ENCODE data around the gene PARD3. TPM values are rescaled to one million over a fixed set of nuclear protein-coding genes. Genes with fewer than 3 reads are reported as not detected.

The PARD3 gene
- total RNA-seq, 1 donor from 2014 or later, result 64.5 TPM

- peak; percentile 6 for ATAC-seq
Measured at GRCh38 chr10:34488476-34489130, 326.5 kb downstream of the PARD3 start.

- no peak for ATAC-seq
Measured at GRCh38 chr10:34486008-34486407, 329.1 kb downstream of the PARD3 start.

GRCh38 chr10:34484164-34484563 lies 330.9 kb downstream of the PARD3 start:
- no peak for ATAC-seq

- peak; percentile 64 for ATAC-seq
Measured at GRCh38 chr10:34480345-34480744, 334.8 kb downstream of the PARD3 start.

- no peak for ATAC-seq
Measured at GRCh38 chr10:34479520-34480179, 335.4 kb downstream of the PARD3 start.

GRCh38 chr10:34477249-34477648 lies 337.8 kb downstream of the PARD3 start:
- ATAC-seq, result no peak

- no peak for ATAC-seq
Measured at GRCh38 chr10:34476608-34477007, 338.5 kb downstream of the PARD3 start.

- no peak for ATAC-seq
Measured at GRCh38 chr10:34475786-34476185, 339.3 kb downstream of the PARD3 start.

GRCh38 chr10:34475274-34475646 lies 339.8 kb downstream of the PARD3 start:
- no peak for ATAC-seq

GRCh38 chr10:34474555-34475273 lies 340.4 kb downstream of the PARD3 start:
- no peak for ATAC-seq

- peak; percentile 88 for ATAC-seq
Measured at GRCh38 chr10:34474009-34474376, 341.1 kb downstream of the PARD3 start.

- ATAC-seq, result peak; percentile 40
Measured at GRCh38 chr10:34473174-34474008, 341.7 kb downstream of the PARD3 start.

- no peak for ATAC-seq
Measured at GRCh38 chr10:34470307-34470706, 344.8 kb downstream of the PARD3 start.

GRCh38 chr10:34469446-34469845 lies 345.6 kb downstream of the PARD3 start:
- no peak for ATAC-seq

- no peak for ATAC-seq
Measured at GRCh38 chr10:34467902-34468301, 347.2 kb downstream of the PARD3 start.

- no peak for ATAC-seq
Measured at GRCh38 chr10:34467364-34467763, 347.7 kb downstream of the PARD3 start.

GRCh38 chr10:34465678-34466077 lies 349.4 kb downstream of the PARD3 start:
- ATAC-seq, result no peak

GRCh38 chr10:34464591-34464990 lies 350.5 kb downstream of the PARD3 start:
- no peak for ATAC-seq

GRCh38 chr10:34464000-34464399 lies 351.1 kb downstream of the PARD3 start:
- no peak for ATAC-seq

GRCh38 chr10:34462993-34463392 lies 352.1 kb downstream of the PARD3 start:
- no peak for ATAC-seq

- ATAC-seq, result no peak
Measured at GRCh38 chr10:34462056-34462455, 353.0 kb downstream of the PARD3 start.

- no peak for ATAC-seq
Measured at GRCh38 chr10:34454590-34455261, 360.4 kb downstream of the PARD3 start.
